HepG2 (cell line): ENCODE data around the gene HDAC10. TPM values are rescaled to one million over a fixed set of nuclear protein-coding genes. Genes with fewer than 3 reads are reported as not detected.
A peak's percentile ranks its signal among the peaks of the same experiment; 100 is the strongest.

Experiments
- DMAP1 ChIP-seq: IDR thresholded peaks from 2 replicates; pipeline ENCODE4 v1.6.1; 2016
- JUND ChIP-seq: sonication (generic); formaldehyde crosslinking; IDR thresholded peaks from 2 replicates; pipeline ENCODE4 v1.8.0; 2022; ENCODE audit warnings: mild to moderate bottlenecking, missing genetic modification reagents
- KLF6 ChIP-seq: IDR thresholded peaks from 2 replicates; pipeline ENCODE4 v1.8.0; 2016; ENCODE audit warnings: missing biosample characterization, missing genetic modification reagents
- MAF1 ChIP-seq: sonication (generic); formaldehyde crosslinking; IDR thresholded peaks from 2 replicates; pipeline ENCODE4 v1.5.0; 2020; ENCODE audit warnings: missing genetic modification reagents, borderline replicate concordance
- MED13 ChIP-seq: sonication (generic); formaldehyde crosslinking; IDR thresholded peaks from 2 replicates; pipeline ENCODE4 v1.5.0; 2020; ENCODE audit warnings: missing genetic modification reagents
- NR2F6 ChIP-seq, 2 experiments: IDR thresholded peaks; 2 replicates each; pipeline ENCODE4 v1.6.1; 2016; ENCODE audit warnings: antibody characterized with exemption in 1 of 2, mild to moderate bottlenecking in 1 of 2
- POLR2AphosphoS5 ChIP-seq: IDR thresholded peaks from 2 replicates; pipeline ENCODE4 v1.6.1; 2012; ENCODE audit warnings: low read depth, low read length
- SNAI1 ChIP-seq: sonication (generic); formaldehyde crosslinking; IDR thresholded peaks from 2 replicates; pipeline ENCODE4 v1.5.0; 2020; ENCODE audit warnings: mild to moderate bottlenecking, missing genetic modification reagents, borderline replicate concordance
- SRSF4 ChIP-seq: fragments of 200-400 bp; formaldehyde crosslinking; IDR thresholded peaks from one replicate; pipeline ENCODE4 v1.6.1; 2018; ENCODE audit warnings: mild to moderate bottlenecking, low read depth, low read length, moderate library complexity; ENCODE audit not compliant: poor library complexity, severe bottlenecking
- SUZ12 ChIP-seq: fragments of 150-350 bp; IDR thresholded peaks from 2 replicates; pipeline ENCODE4 v1.6.1; 2014; ENCODE audit warnings: low read depth, low read length
- TOE1 ChIP-seq: sonication (generic); formaldehyde crosslinking; IDR thresholded peaks from 2 replicates; pipeline ENCODE4 v1.4.0; 2020; ENCODE audit warnings: mild to moderate bottlenecking, missing genetic modification reagents
- ZNF350 ChIP-seq: sonication (generic); formaldehyde crosslinking; IDR thresholded peaks from 2 replicates; pipeline ENCODE4 v1.4.0; 2020; ENCODE audit warnings: mild to moderate bottlenecking, low read depth, missing genetic modification reagents, borderline replicate concordance
- ZNF383 ChIP-seq: sonication (generic); formaldehyde crosslinking; IDR thresholded peaks from 2 replicates; pipeline ENCODE4 v1.4.0; 2020; ENCODE audit warnings: missing genetic modification reagents, mild to moderate bottlenecking, borderline replicate concordance
- ZNF510 ChIP-seq: sonication (generic); formaldehyde crosslinking; IDR thresholded peaks from 2 replicates; pipeline ENCODE4 v1.4.0; 2020; ENCODE audit warnings: low read depth, mild to moderate bottlenecking, missing genetic modification reagents
- ZNF652 ChIP-seq: IDR thresholded peaks from 2 replicates; pipeline ENCODE4 v1.6.1; 2016; ENCODE audit warnings: low read depth, borderline replicate concordance
- ZNF674 ChIP-seq: sonication (generic); formaldehyde crosslinking; IDR thresholded peaks from 2 replicates; pipeline ENCODE4 v1.5.0; 2020; ENCODE audit warnings: low read depth, mild to moderate bottlenecking, missing genetic modification reagents
- ZNF713 ChIP-seq: sonication (generic); formaldehyde crosslinking; IDR thresholded peaks from 2 replicates; pipeline ENCODE4 v1.4.0; 2020; ENCODE audit warnings: mild to moderate bottlenecking, missing genetic modification reagents
- ZNF720 ChIP-seq: sonication (generic); formaldehyde crosslinking; IDR thresholded peaks from 2 replicates; pipeline ENCODE4 v1.4.0; 2020; ENCODE audit warnings: missing genetic modification reagents
- ZNF747 ChIP-seq: sonication (generic); formaldehyde crosslinking; IDR thresholded peaks from 2 replicates; pipeline ENCODE4 v1.8.1; 2023; ENCODE audit warnings: missing genetic modification reagents, mild to moderate bottlenecking, borderline replicate concordance
- polyA plus RNA-seq, 8 experiments: library from polyadenylated mRNA; depleted of rRNA in 3 of 8; stranded (reverse) in 7 of 8; unstranded in 1 of 8; fragments of >200 nt; fragmentation: Illumina TruSeq in 4 of 8; extraction: Trizol in 4 of 8; gene quantifications; 2 replicates each; pipeline versions ENCODE4 v1.2.1 to v1.2.3, GENCODE V29; 2011 to 2016; ENCODE audit warnings: low read depth in 4 of 8, missing spikeins in 1 of 8, mixed read lengths in 1 of 8; ENCODE audit not compliant: insufficient read depth in 1 of 8
- total RNA-seq, 5 experiments: library from RNA; depleted of rRNA; stranded (reverse); fragments of >200 nt; fragmentation: Illumina TruSeq; extraction: Trizol; gene quantifications; 2 replicates each; pipeline ENCODE4 v1.2.3, GENCODE V29; 2016; ENCODE audit warnings: low read depth in 1 of 5
- TF ChIP-seq, protein P1 (sequence below): IDR thresholded peaks from 2 replicates; pipeline ENCODE4 v1.6.1; 2016; ENCODE audit warnings: low read depth, missing genetic modification reagents, missing compliant biosample characterization
- TF ChIP-seq, protein P2 (sequence below): IDR thresholded peaks from 2 replicates; pipeline ENCODE4 v1.6.1; 2016; ENCODE audit warnings: missing compliant biosample characterization, missing genetic modification reagents, borderline replicate concordance
- TF ChIP-seq, protein P3 (sequence below): IDR thresholded peaks from 2 replicates; pipeline ENCODE4 v1.6.1; 2016; ENCODE audit warnings: missing compliant biosample characterization, missing genetic modification reagents, borderline replicate concordance
- TF ChIP-seq, protein P4 (sequence below): sonication (generic); formaldehyde crosslinking; IDR thresholded peaks from 2 replicates; pipeline ENCODE4 v1.4.0; 2020; ENCODE audit warnings: missing genetic modification reagents

HDAC10 gene
- total and polyA plus RNA-seq, 2 of the 13 experiments (the other 11 are each of a cell fraction or from before 2014, with no cell fraction given), result 13.9 to 14.9 TPM

DNA sequence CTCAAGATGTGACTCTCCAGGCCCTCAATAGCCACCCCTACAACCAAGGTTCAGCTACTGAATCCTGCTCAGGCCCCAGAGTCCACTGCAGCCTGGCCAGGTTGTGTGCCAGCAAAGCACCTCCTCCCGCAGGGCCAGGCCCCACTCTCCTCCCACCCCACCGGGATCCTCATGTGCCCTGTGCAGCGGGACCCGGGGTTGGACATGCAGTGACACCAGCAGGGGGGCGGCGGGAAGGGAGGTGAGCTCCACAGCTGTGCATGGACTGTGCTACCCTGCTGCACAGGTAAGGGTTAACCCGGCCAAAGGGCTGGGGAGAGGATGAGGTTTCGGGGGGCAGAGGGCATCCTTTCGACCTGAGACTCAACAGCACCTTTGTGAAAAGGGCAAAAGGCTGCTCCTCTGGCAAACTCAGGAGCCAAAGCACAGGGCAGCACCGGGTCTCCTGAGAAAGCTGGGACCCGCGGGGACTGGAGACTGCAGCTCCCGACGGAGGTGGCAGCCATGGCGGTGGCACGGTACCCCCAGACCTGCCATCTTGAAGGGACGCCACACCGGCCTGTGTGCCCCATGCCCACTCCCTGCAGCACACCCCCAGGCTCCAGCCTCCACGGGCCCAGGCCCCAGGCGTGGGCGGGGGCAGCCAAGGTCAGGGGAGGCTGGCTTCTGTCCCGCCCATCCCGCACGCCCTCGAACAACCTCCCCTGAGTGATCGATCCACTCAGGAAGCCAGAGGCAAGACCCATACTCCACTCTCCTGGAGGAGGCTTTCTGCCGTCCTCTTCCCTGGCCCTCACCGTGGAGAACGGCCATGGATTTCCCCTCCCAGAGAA lies 45.8 kb upstream of the HDAC10 start (continued):
- TF ChIP-seq POLR2AphosphoS5 (no peak), MED13 (CRISPR knock-in tag) (no peak), ZNF383 (CRISPR knock-in tag) (0 out of 2 replicates have a peak, but pooled peaks have one; percentile 78), KLF6 (no peak), ZNF350 (CRISPR knock-in tag) (no peak), ZNF652 (CRISPR knock-in tag) (peak; percentile 93), ZNF510 (CRISPR knock-in tag) (no peak), SRSF4 (no peak), ZNF747 (0 out of 2 replicates have a peak, but pooled peaks have one; percentile 25), SUZ12 (no peak), DMAP1 (CRISPR knock-in tag) (0 out of 2 replicates have a peak, but pooled peaks have one; percentile 5), ZNF674 (CRISPR knock-in tag) (no peak), SNAI1 (CRISPR knock-in tag) (no peak), NR2F6 (IDR thresholded peaks at IDR 0.05) (no peak), NR2F6 (CRISPR knock-in tag; IDR thresholded peaks at IDR 0.05) (peak; percentile 36; the same call in 1 of the 2 replicates), ZNF720 (CRISPR knock-in tag) (no peak), ZNF713 (CRISPR knock-in tag) (no peak), JUND (CRISPR knock-in tag) (no peak), TOE1 (CRISPR knock-in tag) (no peak), MAF1 (CRISPR knock-in tag) (no peak)
- TF ChIP-seq, protein P1, sequence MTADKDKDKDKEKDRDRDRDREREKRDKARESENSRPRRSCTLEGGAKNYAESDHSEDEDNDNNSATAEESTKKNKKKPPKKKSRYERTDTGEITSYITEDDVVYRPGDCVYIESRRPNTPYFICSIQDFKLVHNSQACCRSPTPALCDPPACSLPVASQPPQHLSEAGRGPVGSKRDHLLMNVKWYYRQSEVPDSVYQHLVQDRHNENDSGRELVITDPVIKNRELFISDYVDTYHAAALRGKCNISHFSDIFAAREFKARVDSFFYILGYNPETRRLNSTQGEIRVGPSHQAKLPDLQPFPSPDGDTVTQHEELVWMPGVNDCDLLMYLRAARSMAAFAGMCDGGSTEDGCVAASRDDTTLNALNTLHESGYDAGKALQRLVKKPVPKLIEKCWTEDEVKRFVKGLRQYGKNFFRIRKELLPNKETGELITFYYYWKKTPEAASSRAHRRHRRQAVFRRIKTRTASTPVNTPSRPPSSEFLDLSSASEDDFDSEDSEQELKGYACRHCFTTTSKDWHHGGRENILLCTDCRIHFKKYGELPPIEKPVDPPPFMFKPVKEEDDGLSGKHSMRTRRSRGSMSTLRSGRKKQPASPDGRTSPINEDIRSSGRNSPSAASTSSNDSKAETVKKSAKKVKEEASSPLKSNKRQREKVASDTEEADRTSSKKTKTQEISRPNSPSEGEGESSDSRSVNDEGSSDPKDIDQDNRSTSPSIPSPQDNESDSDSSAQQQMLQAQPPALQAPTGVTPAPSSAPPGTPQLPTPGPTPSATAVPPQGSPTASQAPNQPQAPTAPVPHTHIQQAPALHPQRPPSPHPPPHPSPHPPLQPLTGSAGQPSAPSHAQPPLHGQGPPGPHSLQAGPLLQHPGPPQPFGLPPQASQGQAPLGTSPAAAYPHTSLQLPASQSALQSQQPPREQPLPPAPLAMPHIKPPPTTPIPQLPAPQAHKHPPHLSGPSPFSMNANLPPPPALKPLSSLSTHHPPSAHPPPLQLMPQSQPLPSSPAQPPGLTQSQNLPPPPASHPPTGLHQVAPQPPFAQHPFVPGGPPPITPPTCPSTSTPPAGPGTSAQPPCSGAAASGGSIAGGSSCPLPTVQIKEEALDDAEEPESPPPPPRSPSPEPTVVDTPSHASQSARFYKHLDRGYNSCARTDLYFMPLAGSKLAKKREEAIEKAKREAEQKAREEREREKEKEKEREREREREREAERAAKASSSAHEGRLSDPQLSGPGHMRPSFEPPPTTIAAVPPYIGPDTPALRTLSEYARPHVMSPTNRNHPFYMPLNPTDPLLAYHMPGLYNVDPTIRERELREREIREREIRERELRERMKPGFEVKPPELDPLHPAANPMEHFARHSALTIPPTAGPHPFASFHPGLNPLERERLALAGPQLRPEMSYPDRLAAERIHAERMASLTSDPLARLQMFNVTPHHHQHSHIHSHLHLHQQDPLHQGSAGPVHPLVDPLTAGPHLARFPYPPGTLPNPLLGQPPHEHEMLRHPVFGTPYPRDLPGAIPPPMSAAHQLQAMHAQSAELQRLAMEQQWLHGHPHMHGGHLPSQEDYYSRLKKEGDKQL, result no peak
- TF ChIP-seq, protein P2, sequence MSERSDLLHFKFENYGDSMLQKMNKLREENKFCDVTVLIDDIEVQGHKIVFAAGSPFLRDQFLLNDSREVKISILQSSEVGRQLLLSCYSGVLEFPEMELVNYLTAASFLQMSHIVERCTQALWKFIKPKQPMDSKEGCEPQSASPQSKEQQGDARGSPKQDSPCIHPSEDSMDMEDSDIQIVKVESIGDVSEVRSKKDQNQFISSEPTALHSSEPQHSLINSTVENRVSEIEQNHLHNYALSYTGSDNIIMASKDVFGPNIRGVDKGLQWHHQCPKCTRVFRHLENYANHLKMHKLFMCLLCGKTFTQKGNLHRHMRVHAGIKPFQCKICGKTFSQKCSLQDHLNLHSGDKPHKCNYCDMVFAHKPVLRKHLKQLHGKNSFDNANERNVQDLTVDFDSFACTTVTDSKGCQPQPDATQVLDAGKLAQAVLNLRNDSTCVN (CRISPR knock-in tag), result no peak; the same call in 1 of the 2 replicates
- TF ChIP-seq, protein P3, sequence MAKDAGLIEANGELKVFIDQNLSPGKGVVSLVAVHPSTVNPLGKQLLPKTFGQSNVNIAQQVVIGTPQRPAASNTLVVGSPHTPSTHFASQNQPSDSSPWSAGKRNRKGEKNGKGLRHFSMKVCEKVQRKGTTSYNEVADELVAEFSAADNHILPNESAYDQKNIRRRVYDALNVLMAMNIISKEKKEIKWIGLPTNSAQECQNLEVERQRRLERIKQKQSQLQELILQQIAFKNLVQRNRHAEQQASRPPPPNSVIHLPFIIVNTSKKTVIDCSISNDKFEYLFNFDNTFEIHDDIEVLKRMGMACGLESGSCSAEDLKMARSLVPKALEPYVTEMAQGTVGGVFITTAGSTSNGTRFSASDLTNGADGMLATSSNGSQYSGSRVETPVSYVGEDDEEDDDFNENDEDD (CRISPR knock-in tag), result no peak
- TF ChIP-seq, protein P4, sequence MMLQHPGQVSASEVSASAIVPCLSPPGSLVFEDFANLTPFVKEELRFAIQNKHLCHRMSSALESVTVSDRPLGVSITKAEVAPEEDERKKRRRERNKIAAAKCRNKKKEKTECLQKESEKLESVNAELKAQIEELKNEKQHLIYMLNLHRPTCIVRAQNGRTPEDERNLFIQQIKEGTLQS (CRISPR knock-in tag), result no peak
